Vagina (tissue), 2 donors: ENCODE data around the gene FCN3. TPM values are rescaled to one million over a fixed set of nuclear protein-coding genes. Genes with fewer than 3 reads are reported as not detected.
A peak's percentile ranks its signal among the peaks of the same experiment; 100 is the strongest.

Experiments used
- DNase-seq, 2 donors: peaks; one replicate each; pipeline ENCODE4 v3.0.0-alpha.2; 2017; ENCODE audit errors: extremely low spot score in 2 of 2
- H3K27ac ChIP-seq: fragments of 200-600 bp; sonication (generic); one replicate; pipeline ENCODE4 v1.5.1; 2019
- H3K27me3 ChIP-seq: fragments of 200-600 bp; sonication (generic); one replicate; pipeline ENCODE4 v1.5.1; 2019
- H3K36me3 ChIP-seq, 2 donors: fragments of 200-600 bp; sonication (generic); one replicate each; pipeline ENCODE4 v1.5.1; 2017 to 2019
- H3K4me1 ChIP-seq: fragments of 200-600 bp; sonication (generic); one replicate; pipeline ENCODE4 v1.5.1; 2019
- H3K4me3 ChIP-seq, 2 donors: fragments of 200-600 bp; sonication (generic); 1 replicate in 1 of 2; 2 replicates in 1 of 2; pipeline ENCODE4 v1.5.1; 2016 to 2019
- H3K9me3 ChIP-seq: fragments of 200-600 bp; sonication (generic); one replicate; pipeline ENCODE4 v1.5.1; 2019
- POLR2A ChIP-seq, 2 donors: fragments of 450-650 bp; IDR thresholded peaks; one replicate each; pipeline ENCODE4 v1.6.1; 2017; ENCODE audit warnings: antibody characterized with exemption in 2 of 2, mild to moderate bottlenecking in 2 of 2, moderate library complexity in 2 of 2
- POLR2AphosphoS5 ChIP-seq, 2 donors: sonication (generic); formaldehyde crosslinking; IDR thresholded peaks; one replicate each; pipeline ENCODE4 v1.9.0; 2017; ENCODE audit warnings: antibody characterized with exemption in 2 of 2, mild to moderate bottlenecking in 2 of 2, low read depth in 1 of 2; ENCODE audit not compliant: insufficient read depth in 1 of 2
- intact Hi-C: fragments of 100-400 bp; cut with DNase I; formaldehyde crosslinking; loops from one replicate; pipeline ENCODE4 v1.15.1; 2023
- total RNA-seq: library from RNA; depleted of rRNA; stranded (reverse); fragments of >200 nt; gene quantifications from one replicate; pipeline ENCODE4 v1.2.3, GENCODE V29; 2016
- TF ChIP-seq, protein P1 (sequence below), 3 experiments: fragments of 450-650 bp in 2 of 3; fragments of 200-600 bp in 1 of 3; sonication (generic) in 1 of 3; IDR thresholded peaks; one replicate each; pipeline ENCODE4 v1.5.1; 2017 to 2019; ENCODE audit warnings: antibody characterized with exemption in 3 of 3, mild to moderate bottlenecking in 2 of 3, moderate library complexity in 2 of 3

Gene FCN3
- total RNA-seq, 1 donor from 2014 or later, result 1.7 TPM

DNA sequence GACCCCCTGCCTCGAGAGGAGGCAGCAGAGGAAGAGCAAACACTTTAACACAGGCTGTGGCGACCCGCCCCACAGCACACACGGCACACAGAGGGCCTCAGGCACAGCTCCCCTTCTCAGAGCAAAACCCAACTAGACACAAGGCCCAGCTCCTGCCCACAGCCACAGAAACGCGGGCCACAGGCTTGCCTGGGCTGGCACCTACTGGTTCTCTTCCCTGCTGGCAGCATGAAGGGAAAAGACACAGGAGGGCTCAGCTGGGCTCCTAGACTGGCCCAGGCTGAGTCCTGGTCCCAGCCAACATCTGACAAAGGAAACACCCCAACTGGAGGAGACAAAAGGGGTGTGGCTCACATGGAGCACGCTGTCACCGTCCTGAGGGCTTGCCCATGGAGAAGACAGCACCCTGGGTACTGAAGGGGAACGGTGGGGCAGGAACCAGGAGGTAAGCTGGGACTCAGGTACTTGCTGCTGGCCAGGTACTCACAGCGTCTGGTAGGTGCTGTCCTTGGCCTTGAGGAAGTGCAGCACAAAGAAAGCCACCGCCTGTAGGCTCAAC, 5.0 kb upstream of the FCN3 start:
- no peaks in the 10 kb centered on the region for H3K27me3 ChIP-seq
- H3K27ac ChIP-seq, result peak overlapping the region; percentile 77
- DNase-seq, result no peak
- no peaks in the 10 kb centered on the region for H3K9me3 ChIP-seq
- peaks cover 66% of the 10 kb centered on the region for H3K4me1 ChIP-seq
- TF ChIP-seq POLR2A (IDR thresholded peaks at IDR 0.05) (no peak), POLR2AphosphoS5 (IDR thresholded peaks at IDR 0.05; ENCODE audit: insufficient read depth in 1 of 2, low read depth in 1 of 2) (peak; percentile 21 to 25)
- TF ChIP-seq, protein P1, sequence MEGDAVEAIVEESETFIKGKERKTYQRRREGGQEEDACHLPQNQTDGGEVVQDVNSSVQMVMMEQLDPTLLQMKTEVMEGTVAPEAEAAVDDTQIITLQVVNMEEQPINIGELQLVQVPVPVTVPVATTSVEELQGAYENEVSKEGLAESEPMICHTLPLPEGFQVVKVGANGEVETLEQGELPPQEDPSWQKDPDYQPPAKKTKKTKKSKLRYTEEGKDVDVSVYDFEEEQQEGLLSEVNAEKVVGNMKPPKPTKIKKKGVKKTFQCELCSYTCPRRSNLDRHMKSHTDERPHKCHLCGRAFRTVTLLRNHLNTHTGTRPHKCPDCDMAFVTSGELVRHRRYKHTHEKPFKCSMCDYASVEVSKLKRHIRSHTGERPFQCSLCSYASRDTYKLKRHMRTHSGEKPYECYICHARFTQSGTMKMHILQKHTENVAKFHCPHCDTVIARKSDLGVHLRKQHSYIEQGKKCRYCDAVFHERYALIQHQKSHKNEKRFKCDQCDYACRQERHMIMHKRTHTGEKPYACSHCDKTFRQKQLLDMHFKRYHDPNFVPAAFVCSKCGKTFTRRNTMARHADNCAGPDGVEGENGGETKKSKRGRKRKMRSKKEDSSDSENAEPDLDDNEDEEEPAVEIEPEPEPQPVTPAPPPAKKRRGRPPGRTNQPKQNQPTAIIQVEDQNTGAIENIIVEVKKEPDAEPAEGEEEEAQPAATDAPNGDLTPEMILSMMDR (IDR thresholded peaks at IDR 0.05), result no peak
- intact Hi-C loops, result no loop called here
- H3K36me3 ChIP-seq, result no peaks in the 10 kb centered on the region
- no peak overlapping the region for H3K4me3 ChIP-seq

DNA sequence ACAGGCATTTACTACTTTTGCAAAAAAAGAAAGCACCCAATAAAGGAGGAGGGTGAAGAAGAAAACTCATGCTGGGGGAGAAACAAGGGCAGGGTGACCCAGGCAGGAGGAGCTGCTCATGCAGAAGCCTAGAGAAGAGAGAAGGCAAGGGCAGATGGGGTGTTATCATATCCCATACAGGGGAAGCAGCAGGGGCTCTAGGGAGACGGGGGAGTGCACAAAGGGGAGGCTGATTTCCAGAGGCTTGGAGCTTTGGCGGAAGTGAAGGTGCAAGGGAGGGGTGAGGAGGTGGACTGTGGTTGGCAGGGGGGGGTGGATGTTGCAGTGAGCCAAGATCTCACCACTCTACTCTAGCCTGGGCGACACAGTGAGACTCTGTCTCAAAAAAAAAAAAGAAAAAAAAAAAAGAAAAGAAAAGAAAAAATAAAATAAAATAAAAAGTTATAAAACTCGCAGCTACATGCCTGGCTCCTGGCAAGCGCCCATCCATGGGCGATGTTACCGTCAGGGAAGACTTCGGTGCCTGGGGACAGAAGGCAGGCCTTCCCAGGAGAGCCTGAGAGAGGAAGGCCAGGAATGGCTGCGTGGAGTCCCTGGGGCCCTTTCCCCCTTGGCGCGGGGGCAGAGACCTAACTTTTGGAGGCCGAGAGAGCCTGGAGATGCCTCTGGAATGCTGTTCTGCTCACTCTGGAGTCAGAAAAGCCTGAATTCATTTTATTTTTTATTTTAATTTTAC, 3.3 kb upstream of the FCN3 start:
- no peak for DNase-seq
- Histone ChIP-seq H3K36me3 (no peaks in the 10 kb centered on the region), H3K4me1 (peaks cover 67% of the 10 kb centered on the region), H3K27ac (peak overlapping the region; percentile 77), H3K27me3 (no peaks in the 10 kb centered on the region), H3K4me3 (no peak overlapping the region), H3K9me3 (no peaks in the 10 kb centered on the region)
- intact Hi-C loops, result no loop called here
- TF ChIP-seq POLR2AphosphoS5 (IDR thresholded peaks at IDR 0.05; ENCODE audit: insufficient read depth in 1 of 2, low read depth in 1 of 2), result no peak
- TF ChIP-seq POLR2A (IDR thresholded peaks at IDR 0.05), result no peak
- TF ChIP-seq, protein P1 (IDR thresholded peaks at IDR 0.05), result no peak

DNA sequence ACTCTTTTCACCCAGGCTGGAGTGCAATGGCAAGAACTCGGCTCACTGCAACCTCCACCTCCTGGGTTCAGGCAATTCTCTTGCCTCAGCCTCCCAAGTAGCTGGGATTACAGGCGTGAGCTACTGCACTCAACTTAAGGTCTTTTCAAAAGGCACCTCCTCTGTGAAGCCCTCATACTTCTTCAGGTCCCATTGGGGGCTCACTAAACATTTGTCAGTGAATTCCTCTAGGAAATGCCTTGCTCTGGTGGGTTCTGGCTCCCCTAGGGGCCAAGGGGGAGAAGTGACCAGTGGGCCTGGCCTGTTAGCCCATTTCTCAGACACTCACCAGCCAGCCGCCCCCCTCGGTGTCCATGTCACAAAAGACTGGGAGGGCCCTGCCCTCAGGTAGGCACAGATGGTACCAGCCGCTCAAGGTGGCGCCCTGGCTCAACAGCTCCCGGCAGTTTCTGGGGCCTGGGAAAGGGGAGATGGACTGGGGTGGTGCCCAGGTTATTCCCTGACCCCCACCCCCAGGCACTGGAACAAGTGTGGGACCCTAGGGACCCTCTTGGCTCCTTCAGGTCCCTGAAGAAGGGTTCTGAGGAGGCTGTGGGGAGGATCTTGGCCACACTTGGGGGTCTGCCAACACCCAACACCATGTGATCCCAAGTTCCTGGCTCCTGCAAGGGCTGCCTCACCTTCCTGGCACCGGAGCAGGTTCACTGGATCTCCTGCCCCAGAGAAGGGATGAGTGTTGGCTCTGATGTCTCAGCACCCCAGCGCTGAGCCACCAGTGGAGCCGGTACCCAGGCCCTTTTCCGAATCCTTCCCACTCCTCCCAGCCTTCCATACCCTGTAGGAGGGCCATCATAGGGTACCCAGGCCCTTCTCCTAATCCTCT, 1.6 kb downstream of the FCN3 start:
- no peak for TF ChIP-seq POLR2AphosphoS5 (IDR thresholded peaks at IDR 0.05; ENCODE audit: insufficient read depth in 1 of 2, low read depth in 1 of 2)
- TF ChIP-seq, protein P1 (IDR thresholded peaks at IDR 0.05), result no peak
- no peak for TF ChIP-seq POLR2A (IDR thresholded peaks at IDR 0.05)
- no peak for DNase-seq
- H3K9me3 ChIP-seq, result no peaks in the 10 kb centered on the region
- no peak overlapping the region for H3K27ac ChIP-seq
- no peaks in the 10 kb centered on the region for H3K36me3 ChIP-seq
- intact Hi-C loops, result no loop called here
- no peak overlapping the region for H3K4me3 ChIP-seq
- H3K27me3 ChIP-seq, result no peaks in the 10 kb centered on the region
- peaks cover 36% of the 10 kb centered on the region for H3K4me1 ChIP-seq

DNA sequence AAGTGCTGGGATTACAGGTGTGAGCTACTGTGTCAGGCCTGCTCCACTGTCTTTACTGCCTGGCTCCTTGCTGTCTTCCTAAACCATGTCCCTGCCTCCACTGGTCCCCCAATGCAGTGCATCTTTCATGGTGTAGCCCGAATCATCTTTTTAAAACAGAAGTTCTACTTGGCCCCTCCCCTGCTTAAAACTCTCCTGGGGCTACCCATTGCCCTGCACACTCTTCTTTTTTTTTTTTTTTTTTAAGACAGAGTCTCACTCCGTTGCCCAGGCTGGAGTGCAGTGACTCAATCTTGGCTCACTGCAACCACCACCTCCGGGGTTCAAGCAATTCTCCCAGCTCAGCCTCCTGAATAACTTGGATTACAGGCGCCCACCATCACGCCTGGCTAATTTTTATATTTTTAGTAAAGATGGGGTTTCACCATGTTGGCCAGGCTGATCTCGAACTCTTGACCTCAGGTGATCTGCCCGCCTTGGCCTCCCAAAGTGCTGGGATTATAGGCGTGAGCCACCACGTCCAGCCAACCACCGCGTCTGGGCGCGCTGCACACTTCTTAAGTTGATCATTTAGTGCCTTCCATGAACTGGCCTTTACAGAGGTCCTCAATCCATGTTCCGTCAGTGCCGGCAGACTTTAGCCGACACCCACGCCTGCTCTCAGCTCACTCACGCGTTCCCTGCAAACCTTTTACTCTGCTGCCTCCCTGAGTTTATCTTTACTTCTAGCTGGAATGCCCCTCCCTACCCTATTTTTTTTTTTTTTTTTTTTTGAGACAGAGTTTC, 2.4 kb downstream of the FCN3 start:
- Histone ChIP-seq H3K4me3 (no peak overlapping the region), H3K36me3 (no peaks in the 10 kb centered on the region), H3K27ac (no peak overlapping the region), H3K4me1 (peaks cover 36% of the 10 kb centered on the region), H3K27me3 (no peaks in the 10 kb centered on the region), H3K9me3 (no peaks in the 10 kb centered on the region)
- TF ChIP-seq, protein P1 (IDR thresholded peaks at IDR 0.05), result no peak
- TF ChIP-seq POLR2AphosphoS5 (IDR thresholded peaks at IDR 0.05; ENCODE audit: insufficient read depth in 1 of 2, low read depth in 1 of 2), result no peak
- TF ChIP-seq POLR2A (IDR thresholded peaks at IDR 0.05), result no peak
- DNase-seq, result no peak
- intact Hi-C loops, result no loop called here
